Measurements from ENCODE around the gene CDK5RAP2.
"Not testable (repeated sequence)": the region's sequence is repeated elsewhere in the genome, so short reads cannot be mapped to it uniquely, and the experiment has no call there.

CDK5RAP2 gene

GRCh38 chr9:120587328-120587727 lies 7.4 kb upstream of the CDK5RAP2 start:
- DNase-seq, result peak; percentile 55 to 77

- DNase-seq, result peak; percentile 27 to 81
Measured at GRCh38 chr9:120583958-120584369, 4.0 kb upstream of the CDK5RAP2 start.

- peak in 1 of 2 experiments; percentile 33 for DNase-seq
Measured at GRCh38 chr9:120579139-120580050, 572 bp downstream of the CDK5RAP2 start.

- no peak for DNase-seq
Measured at GRCh38 chr9:120574473-120574872, 5.5 kb downstream of the CDK5RAP2 start.

- DNase-seq, result no peak
Measured at GRCh38 chr9:120572472-120572871, 7.5 kb downstream of the CDK5RAP2 start.

GRCh38 chr9:120571443-120572257 lies 8.3 kb downstream of the CDK5RAP2 start:
- no peak for DNase-seq

GRCh38 chr9:120570296-120570695 lies 9.7 kb downstream of the CDK5RAP2 start:
- no peak for DNase-seq

GRCh38 chr9:120569556-120569955 lies 10.4 kb downstream of the CDK5RAP2 start:
- no peak for DNase-seq

GRCh38 chr9:120568816-120569215 lies 11.2 kb downstream of the CDK5RAP2 start:
- DNase-seq, result no peak

- no peak for DNase-seq
Measured at GRCh38 chr9:120567874-120568273, 12.1 kb downstream of the CDK5RAP2 start.

- DNase-seq, result no peak
Measured at GRCh38 chr9:120567081-120567480, 12.9 kb downstream of the CDK5RAP2 start.

GRCh38 chr9:120564589-120564988 lies 15.4 kb downstream of the CDK5RAP2 start:
- no peak for DNase-seq

- DNase-seq, result no peak
Measured at GRCh38 chr9:120562861-120563443, 17.0 kb downstream of the CDK5RAP2 start.

- DNase-seq, result no peak
Measured at GRCh38 chr9:120561709-120562108, 18.3 kb downstream of the CDK5RAP2 start.

GRCh38 chr9:120559546-120559945 lies 20.4 kb downstream of the CDK5RAP2 start:
- DNase-seq, result no peak

- DNase-seq, result no peak
Measured at GRCh38 chr9:120558454-120558853, 21.5 kb downstream of the CDK5RAP2 start.

- no peak for DNase-seq
Measured at GRCh38 chr9:120557205-120557604, 22.8 kb downstream of the CDK5RAP2 start.

GRCh38 chr9:120556775-120557174 lies 23.2 kb downstream of the CDK5RAP2 start:
- DNase-seq, result no peak

- DNase-seq, result no peak
Measured at GRCh38 chr9:120555839-120556238, 24.1 kb downstream of the CDK5RAP2 start.

- not testable (repeated sequence) for DNase-seq
Measured at GRCh38 chr9:120552210-120552704, 27.7 kb downstream of the CDK5RAP2 start.

GRCh38 chr9:120545701-120546550 lies 34.0 kb downstream of the CDK5RAP2 start:
- no peak for DNase-seq

- no peak for DNase-seq
Measured at GRCh38 chr9:120544441-120544840, 35.5 kb downstream of the CDK5RAP2 start.

All from NCI-H524 (cell line).